Keratinocyte (primary cell): ENCODE measurements around the gene MSX2.
"Not testable (repeated sequence)": the region's sequence is repeated elsewhere in the genome, so short reads cannot be mapped to it uniquely, and the experiment has no call there.

Experiments used
- CTCF ChIP-seq, 3 experiments: IDR thresholded peaks in 1 of 3; conservative IDR thresholded peaks in 1 of 3; optimal IDR thresholded peaks in 1 of 3; 2 replicates in 2 of 3; 3 replicates in 1 of 3; pipeline versions ENCODE3 to v1.5.1; 2011; ENCODE audit warnings: low read length in 3 of 3, mild to moderate bottlenecking in 3 of 3, moderate library complexity in 2 of 3, control low read depth in 1 of 3, inconsistent platforms in 1 of 3; ENCODE audit not compliant: insufficient read depth in 2 of 3; ENCODE audit errors: extremely low read depth in 1 of 3
- EZH2 ChIP-seq: IDR thresholded peaks from one replicate; pipeline ENCODE4 v1.6.1; 2012; ENCODE audit warnings: inconsistent platforms, mild to moderate bottlenecking, low read length, moderate library complexity

GRCh38 chr5:174761341-174761740, 37.0 kb downstream of the MSX2 start:
- not testable (repeated sequence) for TF ChIP-seq CTCF (optimal IDR thresholded peaks at IDR 0.05 in 1 of 3, IDR thresholded peaks at IDR 0.05 in 1 of 3, conservative IDR thresholded peaks at IDR 0.05 in 1 of 3; ENCODE audit: extremely low read depth in 1 of 3, insufficient read depth in 2 of 3, low read length in 3 of 3); EZH2
